H9 (cell line): Measurements from ENCODE around the gene LYRM9. TPM values are rescaled to one million over a fixed set of nuclear protein-coding genes. Genes with fewer than 3 reads are reported as not detected.

Experiments
- DNase-seq: peaks from one replicate; pipeline ENCODE4 v3.0.0-alpha.2; 2017
- H2AFZ ChIP-seq: one replicate; pipeline ENCODE4 v1.6.1; 2013; ENCODE audit warnings: mild to moderate bottlenecking, low read length, control low read depth, moderate library complexity
- H2AK5ac ChIP-seq: 2 replicates; pipeline ENCODE4 v1.6.1; 2013; ENCODE audit warnings: low read length, control low read depth, mixed read lengths; ENCODE audit not compliant: insufficient read length
- H2BK120ac ChIP-seq: one replicate; pipeline ENCODE4 v1.6.1; 2013; ENCODE audit warnings: low read depth, mild to moderate bottlenecking, low read length, control low read depth, inconsistent platforms; ENCODE audit not compliant: poor library complexity, severe bottlenecking
- H2BK12ac ChIP-seq: 2 replicates; pipeline ENCODE4 v1.6.1; 2013; ENCODE audit warnings: low read length, control low read depth, mixed read lengths, low read depth; ENCODE audit not compliant: insufficient read length
- H2BK15ac ChIP-seq: 2 replicates; pipeline ENCODE4 v1.6.1; 2013; ENCODE audit warnings: low read depth, low read length, control low read depth
- H2BK20ac ChIP-seq: one replicate; pipeline ENCODE4 v1.6.1; 2013; ENCODE audit warnings: low read depth, mild to moderate bottlenecking, low read length, control low read depth, inconsistent platforms; ENCODE audit not compliant: poor library complexity, severe bottlenecking
- H2BK5ac ChIP-seq: 2 replicates; pipeline ENCODE4 v1.6.1; 2013; ENCODE audit warnings: low read length, control low read depth, mixed read lengths; ENCODE audit not compliant: insufficient read length
- H3K14ac ChIP-seq: 2 replicates; pipeline ENCODE4 v1.6.1; 2013; ENCODE audit warnings: low read length, control low read depth; ENCODE audit not compliant: insufficient read depth
- H3K18ac ChIP-seq: 2 replicates; pipeline ENCODE4 v1.6.1; 2013; ENCODE audit warnings: low read depth, mild to moderate bottlenecking, mixed read lengths, low read length, control low read depth; ENCODE audit not compliant: insufficient read length
- H3K23ac ChIP-seq: 2 replicates; pipeline ENCODE4 v1.6.1; 2013; ENCODE audit warnings: low read length, control low read depth, mixed read lengths, low read depth; ENCODE audit not compliant: insufficient read length
- H3K23me2 ChIP-seq: 2 replicates; pipeline ENCODE4 v1.6.1; 2013; ENCODE audit warnings: low read depth, mild to moderate bottlenecking, mixed read lengths, low read length, control low read depth; ENCODE audit not compliant: insufficient read length, poor library complexity, severe bottlenecking
- H3K27ac ChIP-seq: 2 replicates; pipeline ENCODE4 v1.5.1; 2013; ENCODE audit warnings: low read length, control low read depth, mixed read lengths, low read depth; ENCODE audit not compliant: insufficient read length
- H3K27me3 ChIP-seq: 2 replicates; pipeline ENCODE4 v1.6.1; 2013; ENCODE audit warnings: low read length, control low read depth, inconsistent platforms; ENCODE audit not compliant: insufficient read depth
- H3K4ac ChIP-seq: 2 replicates; pipeline ENCODE4 v1.6.1; 2013; ENCODE audit warnings: low read depth, mild to moderate bottlenecking, control low read depth, inconsistent platforms, low read length, moderate library complexity
- H3K4me1 ChIP-seq: 2 replicates; pipeline ENCODE4 v1.6.1; 2013; ENCODE audit warnings: low read length, control low read depth, inconsistent platforms; ENCODE audit not compliant: insufficient read depth
- H3K4me2 ChIP-seq: 2 replicates; pipeline ENCODE4 v1.6.1; 2013; ENCODE audit warnings: low read length, control low read depth, mixed read lengths; ENCODE audit not compliant: insufficient read length, insufficient read depth
- H3K56ac ChIP-seq: 2 replicates; pipeline ENCODE4 v1.6.1; 2013; ENCODE audit warnings: low read depth, mild to moderate bottlenecking, mixed read lengths, low read length, control low read depth; ENCODE audit not compliant: insufficient read length
- H3K79me1 ChIP-seq: 2 replicates; pipeline ENCODE4 v1.6.1; 2013; ENCODE audit warnings: low read depth, mild to moderate bottlenecking, moderate library complexity, low read length, control low read depth, inconsistent platforms; ENCODE audit not compliant: insufficient read depth, poor library complexity, severe bottlenecking
- H3K79me2 ChIP-seq: 2 replicates; pipeline ENCODE4 v1.6.1; 2013; ENCODE audit warnings: low read length, control low read depth, inconsistent platforms; ENCODE audit not compliant: insufficient read depth
- H3K9ac ChIP-seq: 2 replicates; pipeline ENCODE4 v1.6.1; 2013; ENCODE audit warnings: low read length, control low read depth, mixed read lengths; ENCODE audit not compliant: insufficient read length; ENCODE audit errors: extremely low read depth
- H3K9me3 ChIP-seq: one replicate; pipeline ENCODE4 v1.6.1; 2013; ENCODE audit warnings: low read depth, low read length, inconsistent platforms; ENCODE audit not compliant: control insufficient read depth
- H3T11ph ChIP-seq: one replicate; pipeline ENCODE4 v1.6.1; 2013; ENCODE audit warnings: mild to moderate bottlenecking, low read length, control low read depth, inconsistent platforms
- H4K20me1 ChIP-seq: one replicate; pipeline ENCODE4 v1.6.1; 2013; ENCODE audit not compliant: control insufficient read depth, insufficient read length, insufficient read depth
- H4K5ac ChIP-seq: 2 replicates; pipeline ENCODE4 v1.6.1; 2013; ENCODE audit warnings: low read depth, mild to moderate bottlenecking, mixed read lengths, low read length, control low read depth; ENCODE audit not compliant: insufficient read length
- H4K8ac ChIP-seq: replicated peaks from 2 replicates; pipeline ENCODE4 v1.6.1; 2013; ENCODE audit warnings: low read length, control low read depth, mixed read lengths, low read depth; ENCODE audit not compliant: insufficient read length
- H4K91ac ChIP-seq: 2 replicates; pipeline ENCODE4 v1.6.1; 2013; ENCODE audit warnings: low read depth, mild to moderate bottlenecking, moderate library complexity, mixed read lengths, low read length, control low read depth; ENCODE audit not compliant: insufficient read length
- H3K27ac Mint-ChIP-seq, 3 experiments: 2 replicates in 2 of 3; 3 replicates in 1 of 3; pipeline ENCODE4 v1.8.0; 2020 to 2021; ENCODE audit warnings: mixed read lengths in 3 of 3, mild to moderate bottlenecking in 1 of 3, moderate library complexity in 1 of 3
- H3K27me3 Mint-ChIP-seq: 2 replicates; pipeline ENCODE4 v1.8.0; 2021; ENCODE audit warnings: low read depth, mild to moderate bottlenecking, moderate library complexity, mixed read lengths
- H3K36me3 Mint-ChIP-seq, 3 experiments: 2 replicates in 2 of 3; 3 replicates in 1 of 3; pipeline ENCODE4 v1.8.0; 2020 to 2021; ENCODE audit warnings: low read depth in 3 of 3, mixed read lengths in 3 of 3; ENCODE audit not compliant: insufficient read depth in 1 of 3
- H3K4me1 Mint-ChIP-seq, 2 experiments: 2 replicates each; pipeline ENCODE4 v1.8.0; 2020; ENCODE audit warnings: mixed read lengths in 2 of 2
- H3K4me3 Mint-ChIP-seq, 2 experiments: 2 replicates in 1 of 2; 3 replicates in 1 of 2; pipeline ENCODE4 v1.8.0; 2020 to 2021; ENCODE audit warnings: mild to moderate bottlenecking in 2 of 2, mixed read lengths in 2 of 2, moderate library complexity in 1 of 2
- H3K9me3 Mint-ChIP-seq, 2 experiments: 2 replicates in 1 of 2; 3 replicates in 1 of 2; pipeline ENCODE4 v1.8.0; 2020; ENCODE audit warnings: mild to moderate bottlenecking in 2 of 2, mixed read lengths in 2 of 2, moderate library complexity in 1 of 2
- WGBS: extraction: QIAGEN DNeasy Blood & Tissue Kit; methylation state at CpG from one replicate; pipeline ENCODE4 v1.1.7; 2013; ENCODE audit warnings: missing lambda C conversion rate, low lambda C conversion rate, mixed read lengths; ENCODE audit not compliant: insufficient read length; ENCODE audit errors: extremely low coverage; 5-methylcytosine and 5-hydroxymethylcytosine counted together
- total RNA-seq: library from RNA; stranded (reverse); gene quantifications from 2 replicates; pipeline ENCODE4 v1.2.1, GENCODE V29; 2021
- TF ChIP-seq, protein P1 (sequence below): fragments of 200-600 bp; sonication (generic); conservative IDR thresholded peaks from 3 replicates; pipeline ENCODE4 v1.8.0; 2021; ENCODE audit warnings: antibody characterized with exemption, mild to moderate bottlenecking

The LYRM9 gene
- total RNA-seq, 1 experiment from 2014 or later: 2.2 TPM

- no peak overlapping the region for H2AFZ ChIP-seq
- no peaks in the 10 kb centered on the region for H3K9me3 Mint-ChIP-seq
Measured at GRCh38 chr17:27905447-27906225, 12.5 kb upstream of the LYRM9 start.

More at GRCh38 chr17:27905447-27906225, 12.5 kb upstream of the LYRM9 start:
- Histone ChIP-seq H4K91ac (no peak overlapping the region), H3K27ac (no peak overlapping the region), H3K79me1 (no peaks in the 10 kb centered on the region), H4K8ac (no peak overlapping the region), H4K5ac (no peak overlapping the region), H2AK5ac (no peak overlapping the region), H3K4me2 (no peak overlapping the region), H2BK5ac (no peak overlapping the region), H2BK15ac (no peak overlapping the region), H3K18ac (no peak overlapping the region), H3T11ph (no peak overlapping the region), H3K56ac (no peak overlapping the region), H3K23me2 (no peaks in the 10 kb centered on the region), H2BK20ac (no peak overlapping the region), H3K9me3 (no peaks in the 10 kb centered on the region), H2BK12ac (no peak overlapping the region), H3K14ac (peak overlapping the region; percentile 6; the same call in 1 of the 2 replicates), H2BK120ac (no peak overlapping the region), H4K20me1 (no peaks in the 10 kb centered on the region), H3K4ac (no peak overlapping the region), H3K79me2 (no peaks in the 10 kb centered on the region), H3K4me1 (no peaks in the 10 kb centered on the region; the same call in 1 of the 2 replicates), H3K23ac (peak overlapping the region; percentile 9), H3K9ac (no peak overlapping the region), H3K27me3 (no peaks in the 10 kb centered on the region)
- no CpG with 5 or more reads among the region's 9 CpGs for WGBS
- TF ChIP-seq, protein P1, sequence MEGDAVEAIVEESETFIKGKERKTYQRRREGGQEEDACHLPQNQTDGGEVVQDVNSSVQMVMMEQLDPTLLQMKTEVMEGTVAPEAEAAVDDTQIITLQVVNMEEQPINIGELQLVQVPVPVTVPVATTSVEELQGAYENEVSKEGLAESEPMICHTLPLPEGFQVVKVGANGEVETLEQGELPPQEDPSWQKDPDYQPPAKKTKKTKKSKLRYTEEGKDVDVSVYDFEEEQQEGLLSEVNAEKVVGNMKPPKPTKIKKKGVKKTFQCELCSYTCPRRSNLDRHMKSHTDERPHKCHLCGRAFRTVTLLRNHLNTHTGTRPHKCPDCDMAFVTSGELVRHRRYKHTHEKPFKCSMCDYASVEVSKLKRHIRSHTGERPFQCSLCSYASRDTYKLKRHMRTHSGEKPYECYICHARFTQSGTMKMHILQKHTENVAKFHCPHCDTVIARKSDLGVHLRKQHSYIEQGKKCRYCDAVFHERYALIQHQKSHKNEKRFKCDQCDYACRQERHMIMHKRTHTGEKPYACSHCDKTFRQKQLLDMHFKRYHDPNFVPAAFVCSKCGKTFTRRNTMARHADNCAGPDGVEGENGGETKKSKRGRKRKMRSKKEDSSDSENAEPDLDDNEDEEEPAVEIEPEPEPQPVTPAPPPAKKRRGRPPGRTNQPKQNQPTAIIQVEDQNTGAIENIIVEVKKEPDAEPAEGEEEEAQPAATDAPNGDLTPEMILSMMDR: no peak
- DNase-seq: no peak
- Mint-ChIP-seq H3K36me3 (no peaks in the 10 kb centered on the region; a peak in 1 of 7 replicates), H3K27me3 (peaks cover 46% of the 10 kb centered on the region), H3K27ac (no peak overlapping the region), H3K4me3 (no peak overlapping the region), H3K4me1 (peaks cover 25 to 40% of the 10 kb centered on the region in 2 experiments)
